ENCODE measurements around the gene PTPRM. TPM values are rescaled to one million over a fixed set of nuclear protein-coding genes. Genes with fewer than 3 reads are reported as not detected.

The PTPRM gene
- total RNA-seq, 1 experiment from 2014 or later = not detected

GRCh38 chr18:7600528-7601245 lies 33.6 kb downstream of the PTPRM start:
- CTCF ChIA-PET = no interaction called here
- H3K4me1 ChIP-seq (ENCODE audit: insufficient read depth, low read length, poor library complexity, severe bottlenecking) = no peaks in the 10 kb centered on the region
- H3K27me3 ChIP-seq (replicated peaks; ENCODE audit: insufficient read depth, low read depth, low read length, poor library complexity) = no peaks in the 10 kb centered on the region
- peaks cover 24% of the 10 kb centered on the region for H3K9me3 ChIP-seq (ENCODE audit: low read depth, low read length, poor library complexity, severe bottlenecking)
- no TSS peak for BruUV-seq (replicated peaks)
- no peak overlapping the region for H3K4me3 ChIP-seq (ENCODE audit: low read depth, low read length, poor library complexity, severe bottlenecking)
- POLR2A ChIA-PET (ENCODE audit: low non-redundant PET) = no interaction called here
- TF ChIP-seq, protein P1, sequence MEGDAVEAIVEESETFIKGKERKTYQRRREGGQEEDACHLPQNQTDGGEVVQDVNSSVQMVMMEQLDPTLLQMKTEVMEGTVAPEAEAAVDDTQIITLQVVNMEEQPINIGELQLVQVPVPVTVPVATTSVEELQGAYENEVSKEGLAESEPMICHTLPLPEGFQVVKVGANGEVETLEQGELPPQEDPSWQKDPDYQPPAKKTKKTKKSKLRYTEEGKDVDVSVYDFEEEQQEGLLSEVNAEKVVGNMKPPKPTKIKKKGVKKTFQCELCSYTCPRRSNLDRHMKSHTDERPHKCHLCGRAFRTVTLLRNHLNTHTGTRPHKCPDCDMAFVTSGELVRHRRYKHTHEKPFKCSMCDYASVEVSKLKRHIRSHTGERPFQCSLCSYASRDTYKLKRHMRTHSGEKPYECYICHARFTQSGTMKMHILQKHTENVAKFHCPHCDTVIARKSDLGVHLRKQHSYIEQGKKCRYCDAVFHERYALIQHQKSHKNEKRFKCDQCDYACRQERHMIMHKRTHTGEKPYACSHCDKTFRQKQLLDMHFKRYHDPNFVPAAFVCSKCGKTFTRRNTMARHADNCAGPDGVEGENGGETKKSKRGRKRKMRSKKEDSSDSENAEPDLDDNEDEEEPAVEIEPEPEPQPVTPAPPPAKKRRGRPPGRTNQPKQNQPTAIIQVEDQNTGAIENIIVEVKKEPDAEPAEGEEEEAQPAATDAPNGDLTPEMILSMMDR (conservative IDR thresholded peaks at IDR 0.05; ENCODE audit: low read depth, low read length) = no peak
- TF ChIP-seq EZH2 (IDR thresholded peaks at IDR 0.05; ENCODE audit: borderline replicate concordance, low read depth, low read length, poor library complexity, severe bottlenecking) = no peak
- no peaks in the 10 kb centered on the region for H3K36me3 ChIP-seq (ENCODE audit: insufficient read depth, low read length, poor library complexity, severe bottlenecking)
- H3K27ac ChIP-seq (ENCODE audit: low read depth, low read length, poor library complexity, severe bottlenecking) = no peak overlapping the region
- no peak for DNase-seq (ENCODE audit: low spot score)
- intact Hi-C loops (cut with micrococcal nuclease; ENCODE audit: unreplicated experiment) = no loop called here

DNA sequence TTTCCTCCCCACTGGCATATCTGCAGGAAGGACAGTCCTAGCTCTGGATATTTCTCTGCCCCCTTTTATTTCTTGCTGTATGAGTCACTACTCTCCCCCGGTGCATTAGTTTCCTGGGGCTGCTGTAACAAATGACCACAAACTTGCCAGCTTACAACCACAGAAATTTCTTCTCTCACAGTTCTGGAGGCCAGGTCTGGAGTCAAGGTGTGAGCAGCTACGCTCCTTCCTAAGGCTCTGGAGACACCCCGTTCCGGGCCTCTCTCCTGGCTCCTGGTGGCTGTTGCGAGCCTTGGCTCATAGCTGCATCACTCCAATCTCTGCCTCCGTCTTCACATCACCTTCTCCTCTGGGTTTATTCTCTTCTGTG lies 34.1 kb downstream of the PTPRM start:
- ChIA-PET POLR2A (ENCODE audit: low non-redundant PET) (no interaction called here), CTCF (no interaction called here)
- TF ChIP-seq, protein P1 (conservative IDR thresholded peaks at IDR 0.05; ENCODE audit: low read depth, low read length) = no peak
- TF ChIP-seq EZH2 (IDR thresholded peaks at IDR 0.05; ENCODE audit: borderline replicate concordance, low read depth, low read length, poor library complexity, severe bottlenecking) = no peak
- Histone ChIP-seq H3K9me3 (ENCODE audit: low read depth, low read length, poor library complexity, severe bottlenecking) (peaks cover 24% of the 10 kb centered on the region), H3K27ac (ENCODE audit: low read depth, low read length, poor library complexity, severe bottlenecking) (no peak overlapping the region), H3K36me3 (ENCODE audit: insufficient read depth, low read length, poor library complexity, severe bottlenecking) (no peaks in the 10 kb centered on the region), H3K4me3 (ENCODE audit: low read depth, low read length, poor library complexity, severe bottlenecking) (no peak overlapping the region), H3K4me1 (ENCODE audit: insufficient read depth, low read length, poor library complexity, severe bottlenecking) (no peaks in the 10 kb centered on the region), H3K27me3 (replicated peaks; ENCODE audit: insufficient read depth, low read depth, low read length, poor library complexity) (no peaks in the 10 kb centered on the region)
- DNase-seq (ENCODE audit: low spot score) = no peak
- no TSS peak for BruUV-seq (replicated peaks)
- intact Hi-C loops (cut with micrococcal nuclease; ENCODE audit: unreplicated experiment) = no loop called here

DNA sequence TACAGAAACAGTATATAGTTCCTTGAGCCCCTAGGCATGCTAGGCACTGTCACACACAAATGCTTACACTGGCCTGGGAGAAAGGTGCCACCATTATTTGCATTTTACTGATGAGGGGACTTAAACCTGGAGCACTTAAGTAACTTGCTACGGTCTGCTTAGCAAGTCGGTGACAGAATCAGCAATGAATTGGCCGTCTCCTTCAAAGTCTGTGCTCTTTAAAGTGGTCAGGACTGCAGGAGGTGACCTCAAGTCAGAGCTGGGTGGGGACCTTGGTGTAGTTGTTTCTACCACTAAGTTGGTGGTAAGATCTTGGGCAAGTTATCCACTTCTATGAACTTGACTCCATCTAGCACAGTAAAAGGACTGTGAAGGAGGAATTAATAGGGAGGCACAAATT lies 34.8 kb downstream of the PTPRM start:
- ChIA-PET CTCF (no interaction called here), POLR2A (ENCODE audit: low non-redundant PET) (no interaction called here)
- TF ChIP-seq, protein P1 (conservative IDR thresholded peaks at IDR 0.05; ENCODE audit: low read depth, low read length) = no peak
- no peak for TF ChIP-seq EZH2 (IDR thresholded peaks at IDR 0.05; ENCODE audit: borderline replicate concordance, low read depth, low read length, poor library complexity, severe bottlenecking)
- H3K27ac ChIP-seq (ENCODE audit: low read depth, low read length, poor library complexity, severe bottlenecking) = no peak overlapping the region
- intact Hi-C loops (cut with micrococcal nuclease; ENCODE audit: unreplicated experiment) = no loop called here
- H3K4me1 ChIP-seq (ENCODE audit: insufficient read depth, low read length, poor library complexity, severe bottlenecking) = no peaks in the 10 kb centered on the region
- no peak for DNase-seq (ENCODE audit: low spot score)
- peaks cover 24% of the 10 kb centered on the region for H3K9me3 ChIP-seq (ENCODE audit: low read depth, low read length, poor library complexity, severe bottlenecking)
- H3K36me3 ChIP-seq (ENCODE audit: insufficient read depth, low read length, poor library complexity, severe bottlenecking) = no peaks in the 10 kb centered on the region
- no peaks in the 10 kb centered on the region for H3K27me3 ChIP-seq (replicated peaks; ENCODE audit: insufficient read depth, low read depth, low read length, poor library complexity)
- H3K4me3 ChIP-seq (ENCODE audit: low read depth, low read length, poor library complexity, severe bottlenecking) = no peak overlapping the region
- BruUV-seq (replicated peaks) = no TSS peak
